ENCODE data around the gene MYT1.

Gene MYT1

DNA sequence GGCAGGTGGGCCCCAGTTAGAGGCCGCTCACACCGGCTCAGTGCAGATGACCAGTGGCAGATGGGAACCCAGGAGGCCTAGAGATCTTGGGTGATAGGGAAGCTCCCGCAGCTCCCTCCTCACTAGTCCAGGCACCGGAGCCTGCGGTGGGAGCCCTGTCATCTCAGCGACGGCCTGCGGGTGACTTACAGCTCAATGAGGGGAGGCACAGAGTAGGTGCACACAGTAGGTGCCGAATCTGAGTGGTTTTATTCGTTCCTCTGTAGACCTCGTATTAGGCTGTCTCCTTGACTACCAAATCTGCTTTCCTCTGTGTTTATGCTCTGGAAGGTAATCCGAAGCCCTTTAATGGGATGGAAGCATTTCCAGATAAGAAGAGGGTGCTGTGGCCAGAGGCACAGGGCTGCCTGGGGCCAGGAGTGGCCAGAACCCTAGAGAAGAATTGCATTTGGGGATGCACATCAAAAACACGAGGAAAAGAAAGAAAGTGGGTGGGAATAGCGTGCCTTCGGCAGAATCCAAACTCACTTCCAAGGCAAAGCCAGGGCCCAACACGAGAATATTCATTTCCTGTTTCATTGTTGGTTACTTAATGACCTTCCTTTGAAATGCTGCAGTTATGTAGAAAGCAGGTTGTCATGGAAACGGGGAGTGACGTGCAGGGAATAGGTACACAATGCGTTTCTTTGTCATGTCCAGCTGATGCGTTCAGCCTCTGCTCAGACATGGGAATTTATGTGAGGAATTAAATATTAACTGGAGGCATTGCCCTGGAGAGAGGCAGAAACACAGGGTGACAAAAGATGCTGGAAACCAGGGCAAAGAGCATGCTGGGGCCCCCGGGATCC is 24.7 kb downstream of the MYT1 start:
- no peak overlapping the region for H3K4me3 ChIP-seq (replicated peaks; ENCODE audit: insufficient read depth, low read length)
- DNase-seq (ENCODE audit: low read depth in 1 of 2, low spot score in 1 of 2), result no peak
- no peak overlapping the region for H3K27ac ChIP-seq (replicated peaks)
- H3K27me3 ChIP-seq (ENCODE audit: insufficient read depth, poor library complexity, severe bottlenecking), result no peaks in the 10 kb centered on the region
- no peak for TF ChIP-seq GABPA (IDR thresholded peaks at IDR 0.05; ENCODE audit: low read depth)
- TF ChIP-seq POLR2AphosphoS5 (IDR thresholded peaks at IDR 0.05; ENCODE audit: low read depth), result no peak
- TF ChIP-seq, protein P1, sequence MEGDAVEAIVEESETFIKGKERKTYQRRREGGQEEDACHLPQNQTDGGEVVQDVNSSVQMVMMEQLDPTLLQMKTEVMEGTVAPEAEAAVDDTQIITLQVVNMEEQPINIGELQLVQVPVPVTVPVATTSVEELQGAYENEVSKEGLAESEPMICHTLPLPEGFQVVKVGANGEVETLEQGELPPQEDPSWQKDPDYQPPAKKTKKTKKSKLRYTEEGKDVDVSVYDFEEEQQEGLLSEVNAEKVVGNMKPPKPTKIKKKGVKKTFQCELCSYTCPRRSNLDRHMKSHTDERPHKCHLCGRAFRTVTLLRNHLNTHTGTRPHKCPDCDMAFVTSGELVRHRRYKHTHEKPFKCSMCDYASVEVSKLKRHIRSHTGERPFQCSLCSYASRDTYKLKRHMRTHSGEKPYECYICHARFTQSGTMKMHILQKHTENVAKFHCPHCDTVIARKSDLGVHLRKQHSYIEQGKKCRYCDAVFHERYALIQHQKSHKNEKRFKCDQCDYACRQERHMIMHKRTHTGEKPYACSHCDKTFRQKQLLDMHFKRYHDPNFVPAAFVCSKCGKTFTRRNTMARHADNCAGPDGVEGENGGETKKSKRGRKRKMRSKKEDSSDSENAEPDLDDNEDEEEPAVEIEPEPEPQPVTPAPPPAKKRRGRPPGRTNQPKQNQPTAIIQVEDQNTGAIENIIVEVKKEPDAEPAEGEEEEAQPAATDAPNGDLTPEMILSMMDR (IDR thresholded peaks at IDR 0.05; ENCODE audit: insufficient read depth, low read length), result no peak
- TF ChIP-seq, protein P2, sequence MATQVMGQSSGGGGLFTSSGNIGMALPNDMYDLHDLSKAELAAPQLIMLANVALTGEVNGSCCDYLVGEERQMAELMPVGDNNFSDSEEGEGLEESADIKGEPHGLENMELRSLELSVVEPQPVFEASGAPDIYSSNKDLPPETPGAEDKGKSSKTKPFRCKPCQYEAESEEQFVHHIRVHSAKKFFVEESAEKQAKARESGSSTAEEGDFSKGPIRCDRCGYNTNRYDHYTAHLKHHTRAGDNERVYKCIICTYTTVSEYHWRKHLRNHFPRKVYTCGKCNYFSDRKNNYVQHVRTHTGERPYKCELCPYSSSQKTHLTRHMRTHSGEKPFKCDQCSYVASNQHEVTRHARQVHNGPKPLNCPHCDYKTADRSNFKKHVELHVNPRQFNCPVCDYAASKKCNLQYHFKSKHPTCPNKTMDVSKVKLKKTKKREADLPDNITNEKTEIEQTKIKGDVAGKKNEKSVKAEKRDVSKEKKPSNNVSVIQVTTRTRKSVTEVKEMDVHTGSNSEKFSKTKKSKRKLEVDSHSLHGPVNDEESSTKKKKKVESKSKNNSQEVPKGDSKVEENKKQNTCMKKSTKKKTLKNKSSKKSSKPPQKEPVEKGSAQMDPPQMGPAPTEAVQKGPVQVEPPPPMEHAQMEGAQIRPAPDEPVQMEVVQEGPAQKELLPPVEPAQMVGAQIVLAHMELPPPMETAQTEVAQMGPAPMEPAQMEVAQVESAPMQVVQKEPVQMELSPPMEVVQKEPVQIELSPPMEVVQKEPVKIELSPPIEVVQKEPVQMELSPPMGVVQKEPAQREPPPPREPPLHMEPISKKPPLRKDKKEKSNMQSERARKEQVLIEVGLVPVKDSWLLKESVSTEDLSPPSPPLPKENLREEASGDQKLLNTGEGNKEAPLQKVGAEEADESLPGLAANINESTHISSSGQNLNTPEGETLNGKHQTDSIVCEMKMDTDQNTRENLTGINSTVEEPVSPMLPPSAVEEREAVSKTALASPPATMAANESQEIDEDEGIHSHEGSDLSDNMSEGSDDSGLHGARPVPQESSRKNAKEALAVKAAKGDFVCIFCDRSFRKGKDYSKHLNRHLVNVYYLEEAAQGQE (IDR thresholded peaks at IDR 0.05; ENCODE audit: insufficient replicate concordance, low read depth), result no peak
- TF ChIP-seq SPI1 (IDR thresholded peaks at IDR 0.05; ENCODE audit: borderline replicate concordance, low read depth), result no peak

DNA sequence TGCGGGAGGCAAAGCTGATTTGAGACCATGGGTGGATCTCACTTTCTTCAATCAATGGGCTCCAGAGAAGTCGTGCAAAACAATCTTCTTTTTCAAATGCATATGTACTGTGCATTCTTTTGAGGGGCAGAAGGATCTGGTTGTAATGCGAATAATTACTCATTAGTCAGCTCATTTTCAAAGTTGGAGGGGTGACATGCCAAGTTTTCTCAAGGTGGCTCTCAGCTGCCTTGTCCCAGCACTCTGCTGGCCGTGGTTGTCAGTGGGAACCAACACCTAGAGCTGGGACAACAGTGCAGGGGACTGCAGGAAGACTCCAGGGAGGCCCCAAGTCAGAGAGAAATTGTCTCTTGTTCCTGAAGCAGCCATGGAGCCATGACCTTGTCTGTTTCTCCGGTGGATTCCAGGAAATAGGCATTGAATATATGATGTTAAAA is 25.3 kb downstream of the MYT1 start:
- Histone ChIP-seq H3K27ac (replicated peaks) (no peak overlapping the region), H3K27me3 (ENCODE audit: insufficient read depth, poor library complexity, severe bottlenecking) (no peaks in the 10 kb centered on the region), H3K4me3 (replicated peaks; ENCODE audit: insufficient read depth, low read length) (no peak overlapping the region)
- no peak for DNase-seq (ENCODE audit: low read depth in 1 of 2, low spot score in 1 of 2)
- TF ChIP-seq, protein P1 (IDR thresholded peaks at IDR 0.05; ENCODE audit: insufficient read depth, low read length), result no peak
- TF ChIP-seq, protein P2 (IDR thresholded peaks at IDR 0.05; ENCODE audit: insufficient replicate concordance, low read depth), result no peak
- TF ChIP-seq POLR2AphosphoS5 (IDR thresholded peaks at IDR 0.05; ENCODE audit: low read depth) (no peak), SPI1 (IDR thresholded peaks at IDR 0.05; ENCODE audit: borderline replicate concordance, low read depth) (no peak), GABPA (IDR thresholded peaks at IDR 0.05; ENCODE audit: low read depth) (no peak)

DNA sequence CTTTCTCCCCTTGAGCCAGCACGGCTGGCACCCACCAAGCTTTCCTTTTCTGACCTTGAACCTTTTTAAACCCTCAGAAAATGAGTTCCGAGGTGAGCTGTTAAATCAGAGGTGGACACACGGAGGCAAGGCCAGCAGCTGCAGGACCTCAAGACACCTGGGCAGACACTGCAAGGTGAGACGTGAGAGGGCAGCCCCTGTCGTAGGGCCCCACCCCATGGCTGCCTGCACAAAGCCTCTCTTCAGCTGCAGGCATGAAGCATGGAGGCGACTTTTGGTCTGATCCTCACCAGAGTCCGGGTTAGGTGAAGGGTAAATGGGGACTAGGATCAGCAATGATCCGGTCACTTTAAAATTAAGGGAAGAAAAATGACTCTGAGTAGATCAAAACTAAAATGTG is 25.7 kb downstream of the MYT1 start:
- no peak overlapping the region for H3K27ac ChIP-seq (replicated peaks)
- H3K27me3 ChIP-seq (ENCODE audit: insufficient read depth, poor library complexity, severe bottlenecking), result no peaks in the 10 kb centered on the region
- H3K4me3 ChIP-seq (replicated peaks; ENCODE audit: insufficient read depth, low read length), result no peak overlapping the region
- TF ChIP-seq, protein P2 (IDR thresholded peaks at IDR 0.05; ENCODE audit: insufficient replicate concordance, low read depth), result no peak
- TF ChIP-seq SPI1 (IDR thresholded peaks at IDR 0.05; ENCODE audit: borderline replicate concordance, low read depth) (no peak), POLR2AphosphoS5 (IDR thresholded peaks at IDR 0.05; ENCODE audit: low read depth) (no peak), GABPA (IDR thresholded peaks at IDR 0.05; ENCODE audit: low read depth) (no peak)
- TF ChIP-seq, protein P1 (IDR thresholded peaks at IDR 0.05; ENCODE audit: insufficient read depth, low read length), result no peak
- DNase-seq (ENCODE audit: low read depth in 1 of 2, low spot score in 1 of 2), result no peak
